NCI-H226 (cell line): ENCODE measurements around the gene PCDHA3.
"Not testable (repeated sequence)": the region's sequence is repeated elsewhere in the genome, so short reads cannot be mapped to it uniquely, and the experiment has no call there.

Experiments used
- DNase-seq: peaks from one replicate; pipeline ENCODE4 v3.0.0-alpha.2; 2015

PCDHA3 gene

GRCh38 chr5:140800816-140801493 is at the start of gene PCDHA3:
Gene PCDHA3, plus strand, starts transcription at chr5:140801057.
- DNase-seq: no peak

- no peak for DNase-seq
Measured at GRCh38 chr5:140753561-140753960, 47.3 kb upstream of the PCDHA3 start.

- DNase-seq: no peak
Measured at GRCh38 chr5:140764177-140764973, 36.5 kb upstream of the PCDHA3 start.

- DNase-seq: no peak
Measured at GRCh38 chr5:140767444-140767843, 33.4 kb upstream of the PCDHA3 start.

GRCh38 chr5:140780512-140780911 is 20.3 kb upstream of the PCDHA3 start:
- no peak for DNase-seq

GRCh38 chr5:140785905-140786686 is 14.8 kb upstream of the PCDHA3 start, which contains the start of gene PCDHA1:
Gene PCDHA1, plus strand, starts transcription at chr5:140786140.
- DNase-seq: no peak

- not testable (repeated sequence) for DNase-seq
Measured at GRCh38 chr5:140787422-140787821, 13.4 kb upstream of the PCDHA3 start.

- not testable (repeated sequence) for DNase-seq
Measured at GRCh38 chr5:140787849-140788504, 12.9 kb upstream of the PCDHA3 start.

- no peak for DNase-seq
Measured at GRCh38 chr5:140791089-140791488, 9.8 kb upstream of the PCDHA3 start.

- no peak for DNase-seq
Measured at GRCh38 chr5:140794595-140795258, 6.1 kb upstream of the PCDHA3 start, which contains the start of gene PCDHA2. Gene PCDHA2, plus strand, starts transcription at chr5:140794852.

GRCh38 chr5:140795259-140795641 is 5.6 kb upstream of the PCDHA3 start:
- DNase-seq: no peak

GRCh38 chr5:140796072-140796717 is 4.7 kb upstream of the PCDHA3 start:
- DNase-seq: not testable (repeated sequence)

GRCh38 chr5:140796718-140797095 is 4.2 kb upstream of the PCDHA3 start:
- no peak for DNase-seq

- no peak for DNase-seq
Measured at GRCh38 chr5:140801494-140801841, 611 bp downstream of the PCDHA3 start.

- not testable (repeated sequence) for DNase-seq
Measured at GRCh38 chr5:140802381-140802780, 1.5 kb downstream of the PCDHA3 start.

GRCh38 chr5:140802781-140803271 is 2.0 kb downstream of the PCDHA3 start:
- no peak for DNase-seq

- no peak for DNase-seq
Measured at GRCh38 chr5:140806834-140807775, 6.2 kb downstream of the PCDHA3 start, which contains the start of gene PCDHA4. Gene PCDHA4, plus strand, starts transcription at chr5:140807068.

GRCh38 chr5:140808241-140808888 is 7.5 kb downstream of the PCDHA3 start:
- DNase-seq: not testable (repeated sequence)

GRCh38 chr5:140808889-140809291 is 8.0 kb downstream of the PCDHA3 start:
- DNase-seq: no peak
